GM23248 (cell line): ENCODE results near the gene CTNNBIP1. TPM values are rescaled to one million over a fixed set of nuclear protein-coding genes. Genes with fewer than 3 reads are reported as not detected.

ENCODE experiments used
- DNase-seq: peaks from one replicate; pipeline ENCODE4 v3.0.0-alpha.2; 2015
- H2AFZ ChIP-seq: fragments of 200-600 bp; sonication (generic); 2 replicates; pipeline ENCODE4 v1.6.1; 2016; ENCODE audit warnings: antibody characterized with exemption
- H3F3A ChIP-seq: fragments of 200-600 bp; sonication (generic); 2 replicates; pipeline ENCODE4 v1.6.1; 2016; ENCODE audit warnings: mild to moderate bottlenecking, antibody characterized with exemption, mixed run types; ENCODE audit not compliant: insufficient read depth
- H3K27ac ChIP-seq: fragments of 200-600 bp; sonication (generic); 2 replicates; pipeline ENCODE4 v1.5.1; 2016; ENCODE audit warnings: mild to moderate bottlenecking
- H3K27me3 ChIP-seq: fragments of 200-600 bp; sonication (generic); replicated peaks from 2 replicates; pipeline ENCODE4 v1.6.1; 2016; ENCODE audit warnings: mild to moderate bottlenecking; ENCODE audit not compliant: insufficient read depth
- H3K36me3 ChIP-seq: fragments of 200-600 bp; sonication (generic); 2 replicates; pipeline ENCODE4 v1.6.1; 2016; ENCODE audit warnings: low read depth, mild to moderate bottlenecking
- H3K4me1 ChIP-seq: fragments of 200-600 bp; sonication (generic); 2 replicates; pipeline ENCODE4 v1.6.1; 2016; ENCODE audit warnings: mild to moderate bottlenecking; ENCODE audit not compliant: insufficient read depth
- H3K4me2 ChIP-seq: fragments of 200-600 bp; sonication (generic); one replicate; pipeline ENCODE4 v1.6.1; 2016; ENCODE audit warnings: mild to moderate bottlenecking; ENCODE audit not compliant: unreplicated experiment
- H3K4me3 ChIP-seq: fragments of 200-600 bp; sonication (generic); 2 replicates; pipeline ENCODE4 v1.5.1; 2016; ENCODE audit warnings: mild to moderate bottlenecking
- H3K79me2 ChIP-seq: fragments of 200-600 bp; sonication (generic); 2 replicates; pipeline ENCODE4 v1.6.1; 2016; ENCODE audit warnings: mild to moderate bottlenecking; ENCODE audit not compliant: insufficient read depth
- H3K9ac ChIP-seq: fragments of 200-600 bp; sonication (generic); 2 replicates; pipeline ENCODE4 v1.6.1; 2016; ENCODE audit warnings: mild to moderate bottlenecking
- H3K9me2 ChIP-seq: fragments of 200-600 bp; sonication (generic); 2 replicates; pipeline ENCODE4 v1.6.1; 2016; ENCODE audit warnings: mixed run types, mild to moderate bottlenecking, moderate library complexity; ENCODE audit not compliant: insufficient read depth
- H3K9me3 ChIP-seq: fragments of 200-600 bp; sonication (generic); one replicate; pipeline ENCODE4 v1.6.1; 2017; ENCODE audit warnings: low read depth
- H4K20me1 ChIP-seq: fragments of 200-600 bp; sonication (generic); 2 replicates; pipeline ENCODE4 v1.6.0; 2016; ENCODE audit not compliant: insufficient read depth
- EZH2 ChIP-seq: fragments of 200-600 bp; sonication (generic); IDR thresholded peaks from 2 replicates; pipeline ENCODE4 v1.6.1; 2018; ENCODE audit warnings: antibody characterized with exemption, mild to moderate bottlenecking; ENCODE audit not compliant: insufficient read depth, poor library complexity, severe bottlenecking
- EZH2phosphoT487 ChIP-seq: fragments of 200-600 bp; sonication (generic); IDR thresholded peaks from 2 replicates; pipeline ENCODE4 v1.6.1; 2018; ENCODE audit warnings: antibody characterized with exemption, moderate library complexity, mild to moderate bottlenecking, low read depth; ENCODE audit not compliant: insufficient read depth
- WGBS, 2 experiments: methylation state at CpG; one replicate each; pipeline ENCODE4 v1.1.6; 2015 to 2017; ENCODE audit warnings: low lambda C conversion rate in 2 of 2, low coverage in 1 of 2; ENCODE audit errors: missing lambda C conversion rate in 2 of 2; 5-methylcytosine and 5-hydroxymethylcytosine counted together
- in situ Hi-C: fragments of 300-500 bp; cut with MboI; formaldehyde crosslinking; loops from 2 replicates; pipeline ENCODE4 v1.15.0; 2020
- polyA plus RNA-seq: library from polyadenylated mRNA; unstranded; fragments of >200 nt; fragmentation: Nextera tagmentation; extraction: Ambion mirVana; gene quantifications from 2 replicates; pipeline ENCODE4 v1.2.1, GENCODE V29; 2016
- total RNA-seq: library from RNA; depleted of rRNA; stranded (reverse); fragments of >200 nt; shearing (Covaris generic); gene quantifications from 2 replicates; pipeline ENCODE4 v1.2.3, GENCODE V29; 2014

CTNNBIP1 gene
- total and polyA plus RNA-seq, 2 experiments from 2014 or later: 22.2 to 31.0 TPM

DNA sequence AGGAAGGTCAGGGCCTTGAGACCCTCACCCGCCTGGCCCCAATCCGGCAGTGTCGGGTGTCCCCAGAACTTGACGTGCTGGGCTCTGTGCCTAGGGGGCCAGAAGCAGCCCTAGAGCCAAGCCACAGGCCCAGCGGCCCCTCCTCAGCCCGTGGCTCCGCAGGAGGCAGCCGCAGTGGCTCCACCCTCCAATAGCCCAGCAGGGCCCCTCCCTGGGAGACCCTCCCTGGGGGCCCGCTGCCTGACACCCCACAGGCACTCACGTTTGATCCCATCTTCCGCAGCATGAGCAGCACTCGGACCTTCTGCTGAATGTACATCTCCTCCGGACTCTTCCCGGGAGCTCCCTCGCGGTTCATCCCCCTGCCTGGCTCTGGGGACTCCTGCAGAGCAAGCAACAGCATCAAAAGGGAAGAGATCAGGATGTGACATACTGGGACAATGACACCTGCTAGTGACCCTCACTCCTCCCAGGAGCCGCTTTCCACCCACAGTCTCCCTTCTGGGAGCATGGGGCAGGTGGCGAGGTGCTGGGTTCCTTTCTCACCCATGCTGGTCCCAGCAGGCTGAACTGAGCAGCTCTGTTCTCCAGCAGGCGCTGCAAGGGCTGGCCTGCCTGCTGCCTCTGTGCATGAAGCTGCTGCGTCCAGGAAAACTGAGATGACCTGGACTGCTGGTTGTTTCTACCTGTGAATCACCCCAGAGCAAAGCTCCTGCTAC, 38.2 kb downstream of the CTNNBIP1 start:
- H3K36me3 ChIP-seq: no peaks in the 10 kb centered on the region
- no peaks in the 10 kb centered on the region for H3K4me1 ChIP-seq
- H3K9me3 ChIP-seq: no peaks in the 10 kb centered on the region
- TF ChIP-seq EZH2: no peak
- TF ChIP-seq EZH2phosphoT487: no peak
- H3K4me2 ChIP-seq: no peak overlapping the region
- no peaks in the 10 kb centered on the region for H3K9me2 ChIP-seq
- H3K9ac ChIP-seq: no peak overlapping the region
- H4K20me1 ChIP-seq: no peaks in the 10 kb centered on the region
- H3K4me3 ChIP-seq: no peak overlapping the region
- 88 to 92% methylated on average over 18 of the region's 20 CpGs for WGBS, 2 experiments
- no peak overlapping the region for H3K27ac ChIP-seq
- H3K79me2 ChIP-seq: no peaks in the 10 kb centered on the region
- no peaks in the 10 kb centered on the region for H3K27me3 ChIP-seq
- no peak overlapping the region for H2AFZ ChIP-seq
- no peak for DNase-seq
- H3F3A ChIP-seq: no peaks in the 10 kb centered on the region
- in situ Hi-C loops: loop anchor here (10.0 kb wide), 1 partner anchor 73 kb away; the partner anchor contains the start of genes LZIC and NMNAT1

DNA sequence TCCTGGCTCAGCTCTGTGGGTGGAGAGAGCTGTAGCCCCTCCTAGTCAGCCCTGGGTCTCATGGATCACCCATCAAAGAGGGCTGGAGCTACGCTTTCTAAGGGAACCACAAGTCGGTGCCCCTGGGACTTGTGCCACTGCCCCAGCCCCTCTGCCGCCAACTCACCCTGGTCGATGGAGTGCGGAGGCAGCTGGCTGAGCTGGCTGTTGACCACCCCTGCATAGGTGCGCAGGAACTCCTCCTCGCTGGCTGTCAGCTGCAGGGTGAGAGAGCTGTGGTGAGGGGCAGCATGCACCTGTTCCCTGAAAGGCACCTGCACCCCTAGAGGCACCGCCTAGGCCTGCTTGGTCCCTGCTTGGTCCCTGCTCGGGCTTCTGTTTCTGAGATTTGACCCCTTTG, 39.0 kb downstream of the CTNNBIP1 start:
- no peak overlapping the region for H3K4me3 ChIP-seq
- H3K36me3 ChIP-seq: no peaks in the 10 kb centered on the region
- no peaks in the 10 kb centered on the region for H3K9me2 ChIP-seq
- H3K4me1 ChIP-seq: no peaks in the 10 kb centered on the region
- no peaks in the 10 kb centered on the region for H4K20me1 ChIP-seq
- H3K27ac ChIP-seq: no peak overlapping the region
- no peak overlapping the region for H3K9ac ChIP-seq
- no peak for TF ChIP-seq EZH2
- no peak for TF ChIP-seq EZH2phosphoT487
- H3F3A ChIP-seq: no peaks in the 10 kb centered on the region
- no peaks in the 10 kb centered on the region for H3K27me3 ChIP-seq
- H2AFZ ChIP-seq: no peak overlapping the region
- DNase-seq: no peak
- in situ Hi-C loops: loop anchor here (10.0 kb wide), 1 partner anchor 74 kb away; the partner anchor contains the start of genes LZIC and NMNAT1
- 89 to 90% methylated on average over 8 to 9 of the region's 9 CpGs for WGBS, 2 experiments
- no peaks in the 10 kb centered on the region for H3K79me2 ChIP-seq
- H3K9me3 ChIP-seq: no peaks in the 10 kb centered on the region
- H3K4me2 ChIP-seq: no peak overlapping the region

DNA sequence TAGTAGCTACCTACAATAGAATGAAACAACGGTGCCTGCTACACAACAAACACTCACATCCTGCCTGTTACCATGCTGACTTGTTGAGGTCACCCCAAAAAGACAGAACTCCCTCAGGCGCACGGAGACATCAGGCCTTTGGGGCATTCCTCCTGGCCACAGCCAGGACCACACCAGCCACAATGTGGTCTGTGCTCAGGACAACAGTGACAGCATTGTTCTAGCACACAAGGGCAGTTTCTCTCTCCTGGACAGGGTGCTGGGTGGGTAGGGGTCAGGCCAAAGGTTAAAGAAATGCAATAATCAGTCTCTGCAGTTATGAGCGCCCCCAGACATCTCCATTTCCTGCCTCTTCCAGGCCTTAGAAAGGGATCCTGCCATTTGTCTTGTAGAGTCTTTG, 39.5 kb downstream of the CTNNBIP1 start:
- no peak overlapping the region for H3K4me3 ChIP-seq
- in situ Hi-C loops: loop anchor here (10.0 kb wide), 1 partner anchor 74 kb away; the partner anchor contains the start of genes LZIC and NMNAT1
- H3K4me1 ChIP-seq: no peaks in the 10 kb centered on the region
- no peaks in the 10 kb centered on the region for H3K9me3 ChIP-seq
- no peaks in the 10 kb centered on the region for H3K9me2 ChIP-seq
- no peaks in the 10 kb centered on the region for H3K36me3 ChIP-seq
- H3F3A ChIP-seq: no peaks in the 10 kb centered on the region
- H3K27ac ChIP-seq: no peak overlapping the region
- no peaks in the 10 kb centered on the region for H3K27me3 ChIP-seq
- no peaks in the 10 kb centered on the region for H4K20me1 ChIP-seq
- TF ChIP-seq EZH2phosphoT487 (no peak), EZH2 (no peak)
- H2AFZ ChIP-seq: no peak overlapping the region
- 90% methylated on average over 4 of the region's 4 CpGs for WGBS, 2 experiments
- H3K9ac ChIP-seq: no peak overlapping the region
- no peaks in the 10 kb centered on the region for H3K79me2 ChIP-seq
- no peak for DNase-seq
- no peak overlapping the region for H3K4me2 ChIP-seq

GRCh38 chr1:9869831-9870251, 40.2 kb downstream of the CTNNBIP1 start:
- in situ Hi-C loops: loop anchor here (10.0 kb wide), 2 partner anchors 75 to 235 kb away; partner anchors contain the start of genes LZIC and NMNAT1
- TF ChIP-seq EZH2 (no peak), EZH2phosphoT487 (no peak)
- Histone ChIP-seq H3K79me2 (no peaks in the 10 kb centered on the region), H2AFZ (no peak overlapping the region), H3K9me2 (no peaks in the 10 kb centered on the region), H3K27ac (no peak overlapping the region), H3F3A (no peaks in the 10 kb centered on the region), H3K27me3 (no peaks in the 10 kb centered on the region), H4K20me1 (no peaks in the 10 kb centered on the region), H3K4me3 (no peak overlapping the region), H3K9me3 (no peaks in the 10 kb centered on the region), H3K36me3 (no peaks in the 10 kb centered on the region), H3K4me1 (no peaks in the 10 kb centered on the region), H3K9ac (no peak overlapping the region), H3K4me2 (no peak overlapping the region)
- 89 to 91% methylated on average over 13 of the region's 13 CpGs for WGBS, 2 experiments
- no peak for DNase-seq
